Inferior parietal cortex (tissue), 1 donor: ENCODE data around the gene NPAS2.

Source experiments
- DNase-seq: peaks from one replicate; pipeline ENCODE4 v3.0.0-alpha.2; 2016; ENCODE audit errors: extremely low spot score

NPAS2 gene

DNA sequence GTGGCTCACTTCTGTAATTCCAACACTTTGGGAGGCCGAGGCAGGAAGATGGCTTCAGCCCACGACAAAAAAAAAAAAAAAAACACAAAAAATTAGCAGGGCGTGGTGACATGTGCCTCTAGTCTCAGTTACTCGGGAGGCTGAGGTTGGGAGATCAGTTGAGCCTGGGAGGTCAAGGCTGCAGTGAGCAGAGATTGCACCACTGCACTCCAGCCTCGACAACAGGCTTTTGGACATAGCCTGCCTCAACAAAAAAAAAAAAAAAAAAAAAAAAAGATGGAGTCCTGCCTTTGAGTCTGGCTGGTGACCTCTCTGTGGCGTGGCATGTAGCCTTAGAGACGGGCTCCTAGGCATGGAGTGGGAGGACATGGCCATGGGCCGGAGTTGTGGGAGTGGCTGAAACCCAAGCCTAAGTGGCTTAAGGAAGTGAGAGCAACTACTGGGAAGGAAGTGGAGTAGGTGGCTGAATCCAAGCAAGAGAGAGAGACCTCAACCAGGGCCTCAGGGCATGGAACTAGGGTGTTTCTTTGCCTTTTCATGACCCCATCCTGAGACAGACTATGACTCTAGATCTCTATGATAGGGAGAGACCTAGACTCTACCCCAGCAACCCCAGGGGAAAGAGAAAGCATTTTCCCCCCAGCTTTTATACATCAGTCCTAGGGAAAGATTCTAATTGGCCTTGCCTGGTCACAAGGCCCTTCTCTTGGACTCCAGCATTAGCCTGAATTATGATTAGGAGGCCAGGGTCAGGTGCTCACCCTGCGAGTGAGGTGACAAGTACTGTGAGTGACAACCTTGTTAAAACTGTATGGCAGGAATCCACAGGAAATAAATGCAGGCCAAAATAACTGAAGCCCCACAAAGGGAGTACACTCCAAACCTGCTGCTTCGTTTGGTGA, 34.2 kb downstream of the NPAS2 start:
- DNase-seq: no peak

DNA sequence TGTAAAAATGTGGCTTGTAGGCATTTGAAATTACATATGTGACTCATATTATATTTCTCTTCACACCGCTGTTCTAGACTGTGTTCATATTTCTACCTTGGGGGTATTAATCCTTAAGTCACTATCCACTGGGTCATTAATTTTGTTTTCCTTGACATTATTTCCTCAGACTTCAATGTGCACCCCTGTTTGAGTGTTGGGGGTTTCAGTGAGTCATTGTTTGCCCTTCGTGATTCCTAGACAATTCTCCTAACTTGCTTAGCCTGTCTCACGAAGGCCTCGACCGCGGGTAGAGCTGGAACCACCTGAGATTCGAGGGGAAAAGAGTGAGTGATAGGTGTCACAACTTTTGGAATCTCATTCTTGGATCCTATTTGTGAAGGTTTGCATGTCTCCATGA, 35.1 kb downstream of the NPAS2 start:
- no peak for DNase-seq

DNA sequence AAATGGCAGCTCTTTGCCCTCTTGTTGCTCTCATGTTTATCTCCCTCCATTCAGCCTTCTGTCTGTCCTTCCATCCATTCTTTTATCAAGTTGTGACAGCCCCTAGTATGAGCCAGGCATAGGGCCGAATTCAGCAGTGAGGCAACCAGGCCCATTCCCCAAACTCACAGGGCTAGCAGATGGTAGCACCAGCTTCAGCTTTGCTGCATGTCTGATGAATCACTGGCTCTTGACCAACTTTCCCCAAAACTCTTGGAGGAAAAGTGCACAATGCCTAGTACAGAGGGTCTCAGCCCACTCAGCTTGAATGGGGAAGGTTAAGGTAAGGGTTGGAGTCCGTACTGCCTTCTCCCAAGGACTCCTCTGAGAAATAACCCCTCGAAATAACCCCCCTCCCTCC, 35.7 kb downstream of the NPAS2 start:
- no peak for DNase-seq

DNA sequence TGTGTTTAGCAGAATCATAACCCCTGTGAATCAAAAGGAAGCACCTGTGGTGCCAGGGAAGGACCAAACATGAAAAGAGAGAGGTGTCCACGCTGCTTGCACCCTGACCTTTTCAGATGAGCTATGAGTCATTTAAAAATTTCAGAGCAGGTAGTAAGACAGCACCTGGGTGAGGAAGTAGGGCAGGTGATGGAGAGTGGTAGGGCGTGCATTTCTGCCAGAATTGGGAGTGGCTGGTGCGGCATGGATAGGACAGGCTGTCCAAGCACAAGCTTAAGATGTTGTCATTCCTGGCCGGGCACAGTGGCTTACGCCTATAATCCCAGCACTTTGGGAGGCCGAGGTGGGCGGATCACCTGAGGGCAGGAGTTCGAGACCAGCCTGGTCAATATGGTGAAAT, 36.8 kb downstream of the NPAS2 start:
- DNase-seq: no peak

DNA sequence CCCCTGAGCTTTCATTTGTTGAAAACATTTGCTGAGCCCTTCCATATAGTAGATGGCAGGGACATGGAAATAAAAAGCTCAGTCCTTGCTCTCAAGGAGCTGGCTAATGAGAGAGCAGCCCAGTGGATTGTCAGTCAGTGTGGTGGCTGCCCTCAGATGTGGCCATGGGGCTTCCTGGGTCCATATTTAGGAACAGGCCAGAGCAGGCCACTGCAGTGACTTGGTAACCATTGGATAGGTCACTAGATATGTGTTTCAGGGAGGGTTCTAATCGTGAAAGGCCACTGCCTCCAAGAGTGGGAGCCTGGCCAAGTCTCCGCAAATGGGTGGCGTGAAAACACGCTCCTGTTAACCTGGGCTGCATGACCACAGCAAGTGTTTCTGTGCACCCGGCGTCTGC, 37.4 kb downstream of the NPAS2 start:
- DNase-seq: no peak

- no peak for DNase-seq
Measured at GRCh38 chr2:100857915-100858314, 38.0 kb downstream of the NPAS2 start.

DNA sequence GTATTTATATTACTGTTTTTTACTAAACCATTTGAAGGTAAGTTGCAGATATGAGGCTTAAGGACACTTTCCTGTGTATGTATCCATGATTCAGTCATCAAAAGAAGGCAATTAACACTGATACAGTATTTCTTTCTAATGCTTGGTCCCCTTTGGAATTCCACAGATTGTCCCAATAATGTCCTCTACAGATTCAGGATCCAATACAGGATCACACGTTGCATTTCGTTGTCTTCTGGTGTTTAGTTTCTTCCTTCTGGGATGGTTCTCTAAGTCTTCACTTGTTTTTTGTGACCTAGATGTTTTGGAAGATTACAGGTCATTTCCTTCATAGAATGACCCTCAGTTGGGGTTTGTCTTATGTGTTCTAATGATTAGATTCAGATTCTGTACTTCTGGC, 40.0 kb downstream of the NPAS2 start:
- DNase-seq: no peak

- no peak for DNase-seq
Measured at GRCh38 chr2:100861340-100861739, 41.4 kb downstream of the NPAS2 start.

- no peak for DNase-seq
Measured at GRCh38 chr2:100862081-100862480, 42.1 kb downstream of the NPAS2 start.

DNA sequence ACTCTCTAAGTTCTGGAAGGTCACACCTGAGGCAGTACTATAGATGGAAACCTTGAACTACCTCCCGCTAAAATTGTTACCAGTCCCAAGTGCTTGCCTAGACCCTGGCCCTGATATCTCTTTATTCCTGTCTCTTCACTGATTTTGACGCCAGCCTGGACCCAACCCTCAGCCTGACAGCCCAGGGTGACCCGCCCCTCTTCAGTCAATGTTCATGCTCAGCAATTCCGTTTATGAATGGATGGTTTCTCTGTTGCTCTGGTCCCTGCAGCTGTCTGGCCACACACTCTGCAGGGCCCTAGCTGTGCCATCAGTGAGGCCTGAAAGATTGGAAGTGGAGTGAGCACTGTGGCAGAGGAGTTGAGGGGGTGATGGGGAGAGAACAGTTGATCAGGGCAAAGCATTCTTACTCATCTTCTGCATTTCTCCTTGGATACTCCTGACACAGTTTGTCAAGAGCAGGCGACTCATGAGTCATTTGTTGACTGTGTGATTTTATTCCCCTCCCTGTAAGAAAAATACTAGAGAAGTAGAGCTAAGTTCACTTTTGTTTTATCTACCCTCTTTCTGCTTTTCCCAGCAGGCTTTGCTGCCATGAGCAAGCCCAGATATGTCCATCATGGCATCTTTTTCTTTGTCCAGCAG, 46.0 kb downstream of the NPAS2 start:
- DNase-seq: no peak

GRCh38 chr2:100868083-100868482, 48.1 kb downstream of the NPAS2 start:
- DNase-seq: no peak

DNA sequence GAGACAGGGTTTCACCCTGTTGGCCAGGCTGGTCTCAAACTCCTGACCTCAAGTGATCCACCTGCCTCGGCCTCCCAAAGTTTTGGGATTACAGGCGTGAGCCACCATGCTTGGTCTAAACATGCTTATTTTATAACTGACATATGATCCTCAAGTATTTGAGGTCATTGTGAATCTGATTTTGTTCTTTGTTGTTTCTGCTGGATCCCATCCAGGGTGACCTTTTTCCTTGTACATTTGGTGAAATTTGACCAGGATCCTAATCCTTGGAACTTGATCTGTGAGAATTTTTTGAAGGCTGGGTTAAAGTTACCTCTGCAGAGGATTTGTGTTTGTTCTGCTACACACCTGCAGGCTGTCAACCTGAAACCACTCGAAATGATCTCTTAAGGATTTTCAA, 49.2 kb downstream of the NPAS2 start:
- DNase-seq: no peak

DNA sequence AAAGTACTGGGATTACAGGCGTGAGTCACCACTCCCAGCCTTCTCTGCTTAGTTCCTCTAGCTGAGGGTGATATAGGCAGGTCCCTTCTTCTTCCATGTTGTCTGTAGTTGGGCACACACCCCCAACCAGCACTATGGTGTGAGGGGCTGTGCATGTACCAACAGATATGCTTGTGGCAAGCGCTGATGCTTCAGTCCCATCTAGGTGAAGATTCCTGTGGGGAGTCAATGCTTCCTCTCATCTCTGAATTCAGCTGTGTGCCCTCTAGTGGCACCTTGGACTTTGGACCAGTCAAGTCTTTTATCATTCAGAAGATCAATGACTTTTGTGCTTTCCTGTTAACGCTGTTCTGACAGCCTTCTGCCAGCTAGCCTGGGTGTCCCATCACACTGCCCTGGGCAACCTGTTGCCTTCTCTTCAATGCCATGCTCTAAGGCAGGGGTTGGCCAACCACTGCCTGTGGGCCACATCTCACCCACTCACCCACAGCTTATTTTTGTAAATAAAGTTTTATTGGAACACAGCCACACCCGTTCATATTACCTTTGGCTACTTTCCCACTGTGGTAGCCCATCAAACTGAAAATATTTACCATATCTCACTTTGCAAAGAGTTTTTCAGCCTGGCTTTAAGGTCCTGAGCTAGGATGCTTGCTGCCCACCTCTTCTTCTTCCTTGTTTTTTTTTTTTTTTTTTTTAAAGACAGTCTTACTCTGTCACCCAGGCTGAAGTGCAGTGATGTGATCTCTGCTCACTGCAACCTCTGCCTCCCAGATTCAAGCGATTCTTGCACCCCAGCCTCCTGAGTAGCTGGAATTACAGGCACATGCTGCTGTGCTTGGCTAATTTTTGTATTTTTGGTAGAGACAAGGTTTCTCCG, 51.0 kb downstream of the NPAS2 start:
- no peak for DNase-seq

DNA sequence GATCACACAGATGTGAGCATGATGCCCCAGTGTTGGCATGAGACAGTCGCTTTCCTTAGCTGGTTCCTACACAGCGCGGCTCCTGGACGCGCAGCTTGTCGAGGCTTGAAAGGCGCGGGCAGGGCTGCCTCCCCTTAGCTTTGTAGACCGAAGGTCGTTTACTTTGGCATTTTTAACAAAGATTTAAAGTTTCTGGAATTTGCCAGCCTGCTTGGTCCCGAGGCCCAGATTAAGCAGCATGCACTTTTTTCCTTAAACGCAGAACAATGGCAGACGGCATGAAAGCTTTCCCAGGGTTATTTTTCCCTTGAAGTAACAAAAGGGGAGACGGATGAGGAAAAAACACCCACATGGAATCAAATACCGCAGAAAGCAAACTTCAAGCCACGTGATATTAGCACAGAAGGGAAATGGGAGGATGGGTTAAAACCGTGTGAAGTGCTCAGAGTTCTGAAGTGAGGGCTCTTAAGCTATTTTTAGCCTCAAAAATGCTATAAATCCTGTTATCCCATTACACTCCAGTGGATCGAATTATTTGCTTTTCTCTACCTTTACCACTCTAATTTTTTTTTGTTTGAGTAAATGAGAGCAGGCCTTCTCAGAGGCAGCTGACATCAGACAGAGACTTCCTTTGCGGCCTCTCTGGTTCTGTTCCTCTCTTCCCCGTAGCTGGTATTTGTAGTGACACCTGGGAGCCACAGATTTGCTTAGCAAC, 55.7 kb downstream of the NPAS2 start:
- DNase-seq: no peak

GRCh38 chr2:100876231-100876860, 56.4 kb downstream of the NPAS2 start:
- DNase-seq: no peak

- no peak for DNase-seq
Measured at GRCh38 chr2:100877555-100877954, 57.6 kb downstream of the NPAS2 start.

GRCh38 chr2:100878000-100878791, 58.3 kb downstream of the NPAS2 start:
- DNase-seq: no peak

DNA sequence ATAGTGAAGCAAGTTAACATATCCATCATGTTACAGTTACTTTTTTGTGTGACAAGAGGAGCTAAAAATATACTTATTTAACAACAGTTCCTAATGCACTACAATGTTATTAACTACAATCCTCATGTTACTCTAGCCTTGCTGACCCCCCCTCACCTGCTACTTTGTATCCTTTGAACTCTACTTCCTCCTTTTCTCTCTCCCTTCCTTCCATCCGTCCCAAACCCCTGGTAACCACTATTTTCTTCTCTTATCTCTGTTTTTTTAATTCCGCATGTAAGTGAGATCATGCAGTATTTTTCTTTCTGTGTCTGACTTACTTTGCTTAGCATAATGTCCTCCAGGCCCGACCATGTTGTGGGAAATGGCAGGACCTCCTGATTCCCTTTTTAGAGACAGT, 59.4 kb downstream of the NPAS2 start:
- no peak for DNase-seq

DNA sequence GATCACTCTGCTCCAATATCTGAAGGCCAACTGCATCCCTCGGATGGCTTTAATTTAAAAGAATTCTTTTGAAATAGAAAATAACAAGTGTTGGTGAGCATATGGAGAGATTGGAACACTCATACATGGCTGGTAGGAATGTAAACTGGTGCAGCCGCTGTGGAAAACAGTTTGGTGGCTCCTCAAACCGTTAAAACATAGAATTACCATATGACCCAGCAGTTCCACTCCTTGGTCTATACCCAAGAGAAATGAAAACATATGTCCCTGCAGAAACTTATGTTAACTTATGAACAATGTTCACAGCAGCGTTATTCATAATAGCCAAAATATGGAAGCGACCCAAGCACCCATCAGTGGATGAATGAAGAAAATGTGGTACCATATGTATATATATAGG, 60.1 kb downstream of the NPAS2 start:
- DNase-seq: no peak

DNA sequence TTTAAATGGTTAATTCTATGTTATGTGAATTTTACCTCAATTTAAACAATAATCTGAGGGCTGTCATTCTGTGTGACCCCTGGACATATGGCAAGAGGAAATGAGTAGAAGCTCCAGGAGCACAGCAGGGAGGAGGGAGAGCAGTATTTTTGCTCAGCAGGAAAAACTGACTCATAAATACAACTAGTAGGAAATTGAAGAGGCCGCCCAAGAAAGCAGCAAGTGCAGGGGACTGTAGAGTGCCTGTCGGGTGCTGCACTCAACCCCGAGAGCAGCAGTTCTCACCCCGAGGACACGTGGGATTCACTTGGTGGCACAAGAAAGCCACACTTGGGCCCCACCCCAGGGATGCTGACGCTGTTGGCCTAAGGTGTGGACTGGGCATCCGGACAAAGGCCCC, 60.8 kb downstream of the NPAS2 start:
- no peak for DNase-seq
